SJCRH30 (cell line): ENCODE measurements around the gene COPE. TPM values are rescaled to one million over a fixed set of nuclear protein-coding genes. Genes with fewer than 3 reads are reported as not detected.

Experiments
- DNase-seq, 2 experiments: peaks; one replicate each; pipeline ENCODE4 v3.0.0-alpha.2; 2015 to 2020
- H3K27ac ChIP-seq: fragments of 250-450 bp; sonication (Bioruptor Pico); 2 replicates; pipeline ENCODE4 v1.5.1; 2020; ENCODE audit warnings: mild to moderate bottlenecking, moderate library complexity
- H3K27me3 ChIP-seq: fragments of 250-450 bp; sonication (Bioruptor Pico); 2 replicates; pipeline ENCODE4 v1.5.1; 2020; ENCODE audit warnings: mild to moderate bottlenecking, moderate library complexity
- H3K36me3 ChIP-seq: fragments of 250-450 bp; sonication (Bioruptor Pico); 2 replicates; pipeline ENCODE4 v1.5.1; 2020; ENCODE audit warnings: mild to moderate bottlenecking, moderate library complexity
- H3K4me1 ChIP-seq: fragments of 250-450 bp; sonication (Bioruptor Pico); 2 replicates; pipeline ENCODE4 v1.5.1; 2020; ENCODE audit warnings: mild to moderate bottlenecking, moderate library complexity
- H3K4me3 ChIP-seq: fragments of 250-450 bp; sonication (Bioruptor Pico); 2 replicates; pipeline ENCODE4 v1.5.1; 2020; ENCODE audit warnings: mild to moderate bottlenecking, moderate library complexity
- H3K9me3 ChIP-seq: fragments of 250-450 bp; sonication (Bioruptor Pico); replicated peaks from 2 replicates; pipeline ENCODE4 v1.5.1; 2020; ENCODE audit warnings: mild to moderate bottlenecking, moderate library complexity
- total RNA-seq: library from RNA; depleted of rRNA; stranded (reverse); fragments of >200 nt; shearing (Covaris generic); gene quantifications from 2 replicates; pipeline ENCODE4 v1.2.3, GENCODE V29; 2014; rRNA removed

Gene COPE
- total RNA-seq, 1 experiment from 2014 or later: 120 TPM

- Histone ChIP-seq H3K9me3 (no peaks in the 10 kb centered on the region), H3K36me3 (peaks cover 66% of the 10 kb centered on the region), H3K4me1 (no peaks in the 10 kb centered on the region), H3K4me3 (no peak overlapping the region), H3K27ac (no peak overlapping the region), H3K27me3 (no peaks in the 10 kb centered on the region)
- DNase-seq: no peak
These were observed 67.4 kb downstream of the COPE start for GRCh38 chr19:18851673-18852325.

GRCh38 chr19:18850471-18851375 is 68.5 kb downstream of the COPE start:
- no peaks in the 10 kb centered on the region for H3K4me1 ChIP-seq
- no peak overlapping the region for H3K27ac ChIP-seq
- H3K9me3 ChIP-seq: no peaks in the 10 kb centered on the region
- no peaks in the 10 kb centered on the region for H3K27me3 ChIP-seq
- DNase-seq: no peak
- H3K36me3 ChIP-seq: peaks cover 57% of the 10 kb centered on the region
- no peak overlapping the region for H3K4me3 ChIP-seq

GRCh38 chr19:18849838-18850400 is 69.3 kb downstream of the COPE start:
- no peaks in the 10 kb centered on the region for H3K27me3 ChIP-seq
- peaks cover 50% of the 10 kb centered on the region for H3K36me3 ChIP-seq
- no peak overlapping the region for H3K4me3 ChIP-seq
- H3K27ac ChIP-seq: no peak overlapping the region
- no peak for DNase-seq
- H3K4me1 ChIP-seq: no peaks in the 10 kb centered on the region
- no peaks in the 10 kb centered on the region for H3K9me3 ChIP-seq

Other genes starting within 250 kb of the COPE start
- gene CRTC1, start 235.7 kb downstream of the COPE start, total RNA-seq: 2.4 and 3.5 TPM in 2 replicates
- not detected in 2 replicates for gene COMP, start 128.1 kb downstream of the COPE start, total RNA-seq
- 50.4 and 53.0 TPM in 2 replicates for gene UPF1, start 87.4 kb downstream of the COPE start, total RNA-seq
- 6.1 TPM in 2 replicates for gene CERS1, start 23.2 kb downstream of the COPE start, total RNA-seq
- 41.8 and 42.9 TPM in 2 replicates for gene DDX49, start 328 bp upstream of the COPE start, total RNA-seq
- 23.9 and 28.1 TPM in 2 replicates for gene HOMER3, start 21.8 kb upstream of the COPE start, total RNA-seq
- 47.7 and 57.4 TPM in 2 replicates for gene SUGP2, start 114.1 kb upstream of the COPE start, total RNA-seq
- 48.6 and 55.6 TPM in 2 replicates for gene ARMC6, start 114.2 kb upstream of the COPE start, total RNA-seq
- 6.8 and 8.0 TPM in 2 replicates for gene SLC25A42, start 144.6 kb upstream of the COPE start, total RNA-seq
- 23.3 and 23.4 TPM in 2 replicates for gene TMEM161A, start 219.1 kb upstream of the COPE start, total RNA-seq